ENCODE results near the gene KCNJ2.

Gene KCNJ2

DNA sequence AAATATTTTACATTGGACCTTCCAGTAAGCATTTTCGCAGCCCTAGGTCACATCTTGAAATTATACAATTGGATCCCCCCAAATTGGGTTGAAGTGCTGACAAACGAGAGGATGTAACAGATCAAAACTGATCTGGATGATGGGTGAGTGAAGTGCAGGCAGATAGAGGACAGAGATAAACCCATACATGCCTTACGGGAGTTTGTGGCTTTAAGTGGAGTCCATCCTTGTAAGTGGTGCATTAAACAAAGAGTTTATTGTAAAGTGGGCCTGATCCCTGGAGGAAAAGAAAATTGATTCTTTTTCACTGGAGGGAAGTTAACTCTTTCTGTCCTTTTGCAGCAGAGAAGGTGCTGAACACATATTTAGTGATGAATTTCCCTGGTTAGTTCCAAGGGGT is 39.0 kb upstream of the KCNJ2 start:
- FAIRE-seq: no peak
- DNase-seq (ENCODE audit: insufficient read length, low spot score): no peak
- TF ChIP-seq POLR2A (IDR thresholded peaks at IDR 0.05; ENCODE audit: low read depth, low read length): no peak
- TF ChIP-seq SPI1 (IDR thresholded peaks at IDR 0.05; ENCODE audit: low read depth, low read length): no peak
- TF ChIP-seq TAF1 (IDR thresholded peaks at IDR 0.05; ENCODE audit: low read depth, low read length): no peak
- TF ChIP-seq POLR2AphosphoS5 (IDR thresholded peaks at IDR 0.05; ENCODE audit: low read depth, low read length): no peak
- no peak for TF ChIP-seq POU2F2 (IDR thresholded peaks at IDR 0.05; ENCODE audit: low read depth, low read length)
- no peak for TF ChIP-seq PAX5 (IDR thresholded peaks at IDR 0.05; ENCODE audit: insufficient read depth, low read length, severe bottlenecking)

DNA sequence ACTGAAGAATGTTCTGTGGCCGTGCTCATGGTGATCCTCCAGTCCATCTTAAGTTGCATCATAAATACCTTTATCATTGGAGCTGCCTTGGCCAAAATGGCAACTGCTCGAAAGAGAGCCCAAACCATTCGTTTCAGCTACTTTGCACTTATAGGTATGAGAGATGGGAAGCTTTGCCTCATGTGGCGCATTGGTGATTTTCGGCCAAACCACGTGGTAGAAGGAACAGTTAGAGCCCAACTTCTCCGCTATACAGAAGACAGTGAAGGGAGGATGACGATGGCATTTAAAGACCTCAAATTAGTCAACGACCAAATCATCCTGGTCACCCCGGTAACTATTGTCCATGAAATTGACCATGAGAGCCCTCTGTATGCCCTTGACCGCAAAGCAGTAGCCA is 36.8 kb upstream of the KCNJ2 start:
- DNase-seq (ENCODE audit: insufficient read length, low spot score): no peak
- TF ChIP-seq POLR2AphosphoS5 (IDR thresholded peaks at IDR 0.05; ENCODE audit: low read depth, low read length) (no peak), POU2F2 (IDR thresholded peaks at IDR 0.05; ENCODE audit: low read depth, low read length) (no peak), SPI1 (IDR thresholded peaks at IDR 0.05; ENCODE audit: low read depth, low read length) (no peak), POLR2A (IDR thresholded peaks at IDR 0.05; ENCODE audit: low read depth, low read length) (no peak), PAX5 (IDR thresholded peaks at IDR 0.05; ENCODE audit: insufficient read depth, low read length, severe bottlenecking) (no peak), TAF1 (IDR thresholded peaks at IDR 0.05; ENCODE audit: low read depth, low read length) (no peak)
- FAIRE-seq: no peak

DNA sequence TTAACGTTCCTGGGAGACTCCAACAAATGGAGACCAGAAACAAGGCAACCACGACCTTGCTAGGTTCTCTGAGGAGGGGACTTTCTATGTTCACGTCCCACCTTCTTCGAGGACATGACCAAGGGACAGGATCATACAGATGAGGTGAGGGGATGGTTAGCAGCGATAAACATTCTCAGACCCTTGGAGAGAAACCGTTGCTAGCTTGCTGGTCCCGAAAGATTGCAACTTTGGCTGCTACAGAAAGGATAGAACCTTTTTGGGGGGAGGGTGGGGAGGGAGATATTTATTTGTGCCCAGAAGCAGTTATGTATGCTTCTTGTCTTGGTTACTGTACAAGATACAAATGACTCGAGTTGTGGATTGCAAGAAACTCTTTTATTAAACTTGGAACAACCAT is 35.3 kb upstream of the KCNJ2 start:
- DNase-seq (ENCODE audit: insufficient read length, low spot score) (no peak), FAIRE-seq (no peak)
- TF ChIP-seq SPI1 (IDR thresholded peaks at IDR 0.05; ENCODE audit: low read depth, low read length): no peak
- TF ChIP-seq POLR2A (IDR thresholded peaks at IDR 0.05; ENCODE audit: low read depth, low read length): no peak
- TF ChIP-seq PAX5 (IDR thresholded peaks at IDR 0.05; ENCODE audit: insufficient read depth, low read length, severe bottlenecking): no peak
- TF ChIP-seq TAF1 (IDR thresholded peaks at IDR 0.05; ENCODE audit: low read depth, low read length): no peak
- no peak for TF ChIP-seq POU2F2 (IDR thresholded peaks at IDR 0.05; ENCODE audit: low read depth, low read length)
- no peak for TF ChIP-seq POLR2AphosphoS5 (IDR thresholded peaks at IDR 0.05; ENCODE audit: low read depth, low read length)

DNA sequence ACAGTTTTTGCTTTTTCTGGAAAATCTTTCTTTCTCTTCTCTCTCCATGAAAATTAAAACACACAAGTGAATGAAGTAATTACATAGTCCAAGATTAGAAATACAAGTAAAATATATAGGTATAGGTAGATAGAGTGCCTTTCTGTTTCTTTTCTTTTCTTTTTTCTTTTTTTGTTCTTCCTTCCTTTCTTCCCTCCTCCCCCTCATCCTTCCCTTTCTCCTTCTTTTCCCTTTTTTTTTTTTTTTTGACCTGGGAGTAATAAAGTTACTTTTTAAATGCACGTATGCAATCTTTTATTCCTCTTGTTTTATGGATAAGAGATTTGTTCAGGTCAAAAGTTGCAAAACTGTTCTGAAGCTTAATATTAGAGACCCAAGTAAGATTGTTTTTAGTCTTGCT is 34.6 kb upstream of the KCNJ2 start:
- TF ChIP-seq POU2F2 (IDR thresholded peaks at IDR 0.05; ENCODE audit: low read depth, low read length): no peak
- no peak for FAIRE-seq
- no peak for DNase-seq (ENCODE audit: insufficient read length, low spot score)

DNA sequence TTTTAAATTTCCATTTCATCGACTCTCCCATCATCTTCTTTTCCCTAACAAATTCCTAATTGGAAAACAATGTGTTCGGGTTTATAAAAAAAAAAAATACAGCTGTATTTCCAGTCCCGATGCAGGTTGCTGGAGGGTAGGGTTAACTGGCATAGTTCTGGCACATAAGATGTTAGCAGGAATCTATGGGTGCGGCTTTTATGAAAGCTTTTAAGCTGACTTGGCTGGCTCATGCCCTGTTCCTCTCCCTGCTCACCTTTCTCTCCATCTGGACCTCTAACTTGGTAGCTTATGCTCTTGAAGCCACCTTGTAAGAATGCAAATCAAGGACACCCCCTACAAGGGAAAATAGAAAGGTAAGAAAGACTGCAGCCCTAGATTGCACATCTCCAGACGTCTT is 33.2 kb upstream of the KCNJ2 start:
- FAIRE-seq: no peak
- no peak for TF ChIP-seq TAF1 (IDR thresholded peaks at IDR 0.05; ENCODE audit: low read depth, low read length)
- no peak for TF ChIP-seq SPI1 (IDR thresholded peaks at IDR 0.05; ENCODE audit: low read depth, low read length)
- TF ChIP-seq POU2F2 (IDR thresholded peaks at IDR 0.05; ENCODE audit: low read depth, low read length): no peak
- TF ChIP-seq POLR2A (IDR thresholded peaks at IDR 0.05; ENCODE audit: low read depth, low read length): no peak
- TF ChIP-seq PAX5 (IDR thresholded peaks at IDR 0.05; ENCODE audit: insufficient read depth, low read length, severe bottlenecking): no peak
- no peak for TF ChIP-seq POLR2AphosphoS5 (IDR thresholded peaks at IDR 0.05; ENCODE audit: low read depth, low read length)
- no peak for DNase-seq (ENCODE audit: insufficient read length, low spot score)

DNA sequence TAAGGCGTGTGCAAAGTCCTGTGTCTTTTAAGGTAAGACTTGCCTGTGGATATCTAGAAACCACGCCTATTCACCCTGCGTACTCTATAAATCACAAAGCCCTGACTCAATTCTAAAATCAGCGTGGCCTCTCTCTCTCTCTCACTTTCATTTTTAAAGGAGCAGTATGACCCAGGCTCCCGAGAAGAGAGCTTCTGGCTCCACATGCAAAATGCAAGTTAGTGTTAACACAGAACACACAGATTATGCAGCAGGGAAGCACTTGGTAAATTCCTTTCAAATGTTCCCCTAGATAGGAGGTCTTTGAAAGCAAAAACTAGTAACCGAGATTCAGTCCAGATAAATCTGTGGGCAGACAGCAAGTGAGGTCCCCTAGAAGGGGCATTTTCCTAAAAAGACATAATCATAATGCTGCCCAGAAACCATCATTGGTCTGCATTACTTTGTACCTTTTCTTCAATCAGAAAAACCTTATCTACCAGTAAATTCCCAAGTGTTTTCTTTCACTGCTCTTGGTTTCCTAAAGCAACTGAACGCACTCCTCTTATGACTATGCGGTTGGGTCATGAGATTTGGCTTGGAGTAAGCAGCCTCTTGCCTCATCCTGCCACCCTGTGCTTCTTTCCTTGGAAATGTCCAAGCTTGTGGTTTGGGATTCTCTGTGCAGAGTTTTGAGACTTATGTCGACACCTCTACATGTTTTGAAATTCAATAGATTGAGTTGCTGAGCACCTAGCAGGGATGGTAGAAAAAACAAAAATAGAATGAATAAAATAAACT is 31.7 kb upstream of the KCNJ2 start:
- DNase-seq (ENCODE audit: insufficient read length, low spot score) (peak; percentile 31), FAIRE-seq (peak; percentile 83)
- TF ChIP-seq SPI1 (IDR thresholded peaks at IDR 0.05; ENCODE audit: low read depth, low read length) (no peak), POLR2A (IDR thresholded peaks at IDR 0.05; ENCODE audit: low read depth, low read length) (no peak), PAX5 (IDR thresholded peaks at IDR 0.05; ENCODE audit: insufficient read depth, low read length, severe bottlenecking) (no peak), TAF1 (IDR thresholded peaks at IDR 0.05; ENCODE audit: low read depth, low read length) (no peak), POLR2AphosphoS5 (IDR thresholded peaks at IDR 0.05; ENCODE audit: low read depth, low read length) (no peak), POU2F2 (IDR thresholded peaks at IDR 0.05; ENCODE audit: low read depth, low read length) (no peak)

DNA sequence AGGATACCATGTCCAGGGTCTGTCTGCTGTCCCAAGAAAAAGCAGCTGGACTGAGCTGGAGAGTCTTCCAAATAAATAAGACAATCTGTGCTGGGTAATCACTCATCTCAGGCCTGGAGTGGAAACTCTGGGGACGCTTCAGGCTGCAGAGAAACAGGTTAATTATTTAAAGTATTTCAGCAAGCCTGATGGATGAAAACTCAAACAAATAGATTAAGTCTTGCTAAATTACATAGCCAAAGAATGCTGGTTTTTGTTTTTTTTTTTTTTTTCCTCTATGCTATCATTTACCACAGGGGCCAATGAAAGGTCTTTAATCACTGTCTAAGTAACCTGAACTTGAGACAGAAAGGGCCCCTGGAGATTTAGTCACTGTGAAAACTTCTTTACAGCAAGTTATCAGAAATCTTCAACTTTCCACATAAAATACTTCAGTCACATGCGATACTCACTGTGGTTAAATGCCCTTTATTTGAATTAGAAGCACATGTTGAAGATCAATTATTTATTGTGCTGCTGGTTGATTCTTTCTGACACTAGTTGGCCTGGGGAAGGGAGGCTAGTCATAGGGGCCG is 31.0 kb upstream of the KCNJ2 start:
- no peak for FAIRE-seq
- TF ChIP-seq TAF1 (IDR thresholded peaks at IDR 0.05; ENCODE audit: low read depth, low read length) (no peak), POLR2A (IDR thresholded peaks at IDR 0.05; ENCODE audit: low read depth, low read length) (no peak), SPI1 (IDR thresholded peaks at IDR 0.05; ENCODE audit: low read depth, low read length) (no peak), PAX5 (IDR thresholded peaks at IDR 0.05; ENCODE audit: insufficient read depth, low read length, severe bottlenecking) (no peak)
- DNase-seq (ENCODE audit: insufficient read length, low spot score): no peak

DNA sequence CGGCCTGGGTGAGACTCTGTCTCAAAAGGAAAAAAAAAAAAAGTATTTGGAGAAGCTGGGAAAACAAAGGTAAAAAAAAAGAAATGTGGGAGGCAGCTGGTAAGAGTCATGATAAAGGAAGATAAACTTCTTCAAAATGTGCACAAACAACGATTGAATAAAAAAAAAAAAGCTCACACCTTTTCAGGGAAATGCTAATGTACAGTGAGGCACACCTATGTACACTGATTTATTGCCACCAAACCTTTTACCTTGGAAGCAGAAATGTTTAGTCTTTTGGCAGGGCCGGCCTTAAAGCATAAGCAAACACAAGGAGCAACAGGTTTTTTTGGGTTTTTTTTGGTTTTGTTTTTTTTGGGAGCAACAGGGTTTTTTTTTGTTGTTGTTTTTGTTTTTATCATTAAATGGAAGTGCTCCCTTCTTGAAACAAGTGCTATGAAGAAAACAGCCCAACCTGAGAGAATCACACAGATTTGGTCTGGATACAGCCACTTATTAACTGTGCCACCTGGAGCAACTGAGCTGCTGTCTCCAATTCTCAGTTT is 29.8 kb upstream of the KCNJ2 start:
- DNase-seq (ENCODE audit: insufficient read length, low spot score) (no peak), FAIRE-seq (no peak)
- TF ChIP-seq TAF1 (IDR thresholded peaks at IDR 0.05; ENCODE audit: low read depth, low read length) (no peak), PAX5 (IDR thresholded peaks at IDR 0.05; ENCODE audit: insufficient read depth, low read length, severe bottlenecking) (no peak), SPI1 (IDR thresholded peaks at IDR 0.05; ENCODE audit: low read depth, low read length) (no peak), POLR2AphosphoS5 (IDR thresholded peaks at IDR 0.05; ENCODE audit: low read depth, low read length) (no peak), POLR2A (IDR thresholded peaks at IDR 0.05; ENCODE audit: low read depth, low read length) (no peak), POU2F2 (IDR thresholded peaks at IDR 0.05; ENCODE audit: low read depth, low read length) (no peak)

DNA sequence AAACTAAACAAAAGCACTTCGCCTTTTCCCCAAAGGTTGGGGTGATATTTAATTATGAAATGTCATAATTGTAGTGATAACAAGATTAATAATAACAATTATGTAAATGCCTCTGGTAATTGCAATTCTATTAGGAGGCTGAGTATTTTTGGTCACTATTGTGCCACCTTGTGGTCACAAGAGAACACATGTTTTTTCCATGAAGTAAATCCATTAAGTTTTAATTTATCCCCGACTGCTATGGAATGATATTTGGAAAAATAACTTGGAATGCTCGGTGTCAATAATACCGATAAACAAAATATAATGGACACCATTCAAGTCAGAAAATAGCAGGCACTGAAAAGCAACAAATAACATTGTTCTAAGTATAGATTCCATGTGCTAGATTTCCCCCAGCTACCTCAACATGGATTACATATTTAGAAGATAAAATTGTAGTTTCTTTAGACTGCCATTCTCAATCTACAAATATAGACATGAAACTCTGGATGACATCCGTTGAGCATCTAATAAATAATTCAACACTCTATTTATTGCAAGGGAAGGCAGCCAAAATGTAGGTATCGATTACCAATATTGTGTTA is 25.0 kb upstream of the KCNJ2 start:
- DNase-seq (ENCODE audit: insufficient read length, low spot score): no peak
- TF ChIP-seq PAX5 (IDR thresholded peaks at IDR 0.05; ENCODE audit: insufficient read depth, low read length, severe bottlenecking) (no peak), SPI1 (IDR thresholded peaks at IDR 0.05; ENCODE audit: low read depth, low read length) (no peak), POLR2A (IDR thresholded peaks at IDR 0.05; ENCODE audit: low read depth, low read length) (no peak), TAF1 (IDR thresholded peaks at IDR 0.05; ENCODE audit: low read depth, low read length) (no peak), POU2F2 (IDR thresholded peaks at IDR 0.05; ENCODE audit: low read depth, low read length) (no peak), POLR2AphosphoS5 (IDR thresholded peaks at IDR 0.05; ENCODE audit: low read depth, low read length) (no peak)
- FAIRE-seq: peak; percentile 40
